ENCODE measurements around the gene ADCY5. TPM values are rescaled to one million over a fixed set of nuclear protein-coding genes. Genes with fewer than 3 reads are reported as not detected.

The ADCY5 gene
- total and polyA plus RNA-seq, 5 donors from 2014 or later: 0.08 to 0.15 TPM; not detected in 3

GRCh38 chr3:123312331-123313265, 136.3 kb downstream of the ADCY5 start:
- H3K27ac Mint-ChIP-seq: no peak overlapping the region
- H3K9me3 Mint-ChIP-seq: no peaks in the 10 kb centered on the region
- no peaks in the 10 kb centered on the region for H3K36me3 Mint-ChIP-seq
- Histone ChIP-seq H3K4me3 (ENCODE audit: low read depth, low read length) (no peak overlapping the region), H3K4me1 (ENCODE audit: control insufficient read depth, insufficient read depth, low read length, poor library complexity, severe bottlenecking) (no peaks in the 10 kb centered on the region), H3K9me3 (ENCODE audit: control insufficient read depth in 2 of 2, low read length in 2 of 2) (no peaks in the 10 kb centered on the region), H3K27ac (ENCODE audit: insufficient read depth, low read length, poor library complexity, severe bottlenecking) (no peak overlapping the region), H3K36me3 (ENCODE audit: control insufficient read depth, insufficient read depth, low read length) (no peaks in the 10 kb centered on the region), H3K27me3 (ENCODE audit: control insufficient read depth, insufficient read depth, low read length) (peaks cover 2% of the 10 kb centered on the region)
- no peak for ATAC-seq (ENCODE audit: low read depth in 2 of 2)
- no peak for DNase-seq
- H3K27me3 Mint-ChIP-seq: peaks cover 9% of the 10 kb centered on the region
- no peak overlapping the region for H3K4me3 Mint-ChIP-seq
- peaks cover 0 to 5% (median 0%) of the 10 kb centered on the region in 4 donors for H3K4me1 Mint-ChIP-seq

GRCh38 chr3:123311201-123311600, 137.7 kb downstream of the ADCY5 start:
- Mint-ChIP-seq H3K27ac (no peak overlapping the region), H3K9me3 (no peaks in the 10 kb centered on the region), H3K4me3 (no peak overlapping the region), H3K27me3 (no peaks in the 10 kb centered on the region), H3K4me1 (peaks cover 0 to 5% (median 0%) of the 10 kb centered on the region in 4 donors), H3K36me3 (no peaks in the 10 kb centered on the region)
- no peaks in the 10 kb centered on the region for H3K4me1 ChIP-seq (ENCODE audit: control insufficient read depth, insufficient read depth, low read length, poor library complexity, severe bottlenecking)
- no peaks in the 10 kb centered on the region for H3K9me3 ChIP-seq (ENCODE audit: control insufficient read depth in 2 of 2, low read length in 2 of 2)
- no peak for DNase-seq
- H3K4me3 ChIP-seq (ENCODE audit: low read depth, low read length): no peak overlapping the region
- ATAC-seq (ENCODE audit: low read depth in 2 of 2): no peak
- peaks cover 2% of the 10 kb centered on the region for H3K27me3 ChIP-seq (ENCODE audit: control insufficient read depth, insufficient read depth, low read length)
- H3K36me3 ChIP-seq (ENCODE audit: control insufficient read depth, insufficient read depth, low read length): no peaks in the 10 kb centered on the region
- no peak overlapping the region for H3K27ac ChIP-seq (ENCODE audit: insufficient read depth, low read length, poor library complexity, severe bottlenecking)

GRCh38 chr3:123310741-123311140, 138.1 kb downstream of the ADCY5 start:
- no peaks in the 10 kb centered on the region for H3K9me3 Mint-ChIP-seq
- no peak overlapping the region for H3K27ac Mint-ChIP-seq
- ATAC-seq (ENCODE audit: low read depth in 2 of 2) (no peak), DNase-seq (no peak)
- H3K4me3 Mint-ChIP-seq: no peak overlapping the region
- H3K36me3 Mint-ChIP-seq: no peaks in the 10 kb centered on the region
- Histone ChIP-seq H3K27me3 (ENCODE audit: control insufficient read depth, insufficient read depth, low read length) (peaks cover 2% of the 10 kb centered on the region), H3K36me3 (ENCODE audit: control insufficient read depth, insufficient read depth, low read length) (no peaks in the 10 kb centered on the region), H3K4me1 (ENCODE audit: control insufficient read depth, insufficient read depth, low read length, poor library complexity, severe bottlenecking) (no peaks in the 10 kb centered on the region), H3K9me3 (ENCODE audit: control insufficient read depth in 2 of 2, low read length in 2 of 2) (no peaks in the 10 kb centered on the region), H3K27ac (ENCODE audit: insufficient read depth, low read length, poor library complexity, severe bottlenecking) (no peak overlapping the region), H3K4me3 (ENCODE audit: low read depth, low read length) (no peak overlapping the region)
- H3K27me3 Mint-ChIP-seq: no peaks in the 10 kb centered on the region
- peaks cover 0 to 5% (median 0%) of the 10 kb centered on the region in 4 donors for H3K4me1 Mint-ChIP-seq

GRCh38 chr3:123310186-123310585, 138.7 kb downstream of the ADCY5 start:
- peaks cover 0 to 5% (median 0%) of the 10 kb centered on the region in 4 donors for H3K4me1 Mint-ChIP-seq
- no peak overlapping the region for H3K4me3 ChIP-seq (ENCODE audit: low read depth, low read length)
- ATAC-seq (ENCODE audit: low read depth in 2 of 2) (no peak), DNase-seq (no peak)
- H3K9me3 ChIP-seq (ENCODE audit: control insufficient read depth in 2 of 2, low read length in 2 of 2): no peaks in the 10 kb centered on the region
- H3K27me3 ChIP-seq (ENCODE audit: control insufficient read depth, insufficient read depth, low read length): peaks cover 2% of the 10 kb centered on the region
- H3K27ac ChIP-seq (ENCODE audit: insufficient read depth, low read length, poor library complexity, severe bottlenecking): no peak overlapping the region
- H3K4me1 ChIP-seq (ENCODE audit: control insufficient read depth, insufficient read depth, low read length, poor library complexity, severe bottlenecking): no peaks in the 10 kb centered on the region
- no peak overlapping the region for H3K27ac Mint-ChIP-seq
- H3K36me3 Mint-ChIP-seq: no peaks in the 10 kb centered on the region
- H3K9me3 Mint-ChIP-seq: no peaks in the 10 kb centered on the region
- no peak overlapping the region for H3K4me3 Mint-ChIP-seq
- H3K27me3 Mint-ChIP-seq: no peaks in the 10 kb centered on the region
- H3K36me3 ChIP-seq (ENCODE audit: control insufficient read depth, insufficient read depth, low read length): no peaks in the 10 kb centered on the region

GRCh38 chr3:123307064-123307463, 141.8 kb downstream of the ADCY5 start:
- Mint-ChIP-seq H3K4me1 (no peaks in the 10 kb centered on the region), H3K27me3 (no peaks in the 10 kb centered on the region), H3K36me3 (no peaks in the 10 kb centered on the region), H3K4me3 (no peak overlapping the region), H3K9me3 (peaks cover 0 to 2% (median 0%) of the 10 kb centered on the region in 7 donors), H3K27ac (no peak overlapping the region)
- Histone ChIP-seq H3K9me3 (ENCODE audit: control insufficient read depth in 2 of 2, low read length in 2 of 2) (no peaks in the 10 kb centered on the region), H3K27me3 (ENCODE audit: control insufficient read depth, insufficient read depth, low read length) (peaks cover 2% of the 10 kb centered on the region), H3K4me3 (ENCODE audit: low read depth, low read length) (no peak overlapping the region), H3K27ac (ENCODE audit: insufficient read depth, low read length, poor library complexity, severe bottlenecking) (no peak overlapping the region), H3K4me1 (ENCODE audit: control insufficient read depth, insufficient read depth, low read length, poor library complexity, severe bottlenecking) (no peaks in the 10 kb centered on the region), H3K36me3 (ENCODE audit: control insufficient read depth, insufficient read depth, low read length) (no peaks in the 10 kb centered on the region)
- ATAC-seq (ENCODE audit: low read depth in 2 of 2): no peak
- DNase-seq: no peak

GRCh38 chr3:123305192-123305591, 143.7 kb downstream of the ADCY5 start:
- peaks cover 0 to 2% (median 0%) of the 10 kb centered on the region in 7 donors for H3K9me3 Mint-ChIP-seq
- H3K4me1 ChIP-seq (ENCODE audit: control insufficient read depth, insufficient read depth, low read length, poor library complexity, severe bottlenecking): no peaks in the 10 kb centered on the region
- peaks cover 2% of the 10 kb centered on the region for H3K27me3 ChIP-seq (ENCODE audit: control insufficient read depth, insufficient read depth, low read length)
- no peak overlapping the region for H3K27ac Mint-ChIP-seq
- no peaks in the 10 kb centered on the region for H3K36me3 ChIP-seq (ENCODE audit: control insufficient read depth, insufficient read depth, low read length)
- H3K4me1 Mint-ChIP-seq: no peaks in the 10 kb centered on the region
- H3K9me3 ChIP-seq (ENCODE audit: control insufficient read depth in 2 of 2, low read length in 2 of 2): no peaks in the 10 kb centered on the region
- ATAC-seq (ENCODE audit: low read depth in 2 of 2) (no peak), DNase-seq (no peak)
- H3K27ac ChIP-seq (ENCODE audit: insufficient read depth, low read length, poor library complexity, severe bottlenecking): no peak overlapping the region
- H3K4me3 ChIP-seq (ENCODE audit: low read depth, low read length): no peak overlapping the region
- no peaks in the 10 kb centered on the region for H3K36me3 Mint-ChIP-seq
- H3K4me3 Mint-ChIP-seq: no peak overlapping the region
- no peaks in the 10 kb centered on the region for H3K27me3 Mint-ChIP-seq

GRCh38 chr3:123303976-123304560, 144.8 kb downstream of the ADCY5 start:
- no peaks in the 10 kb centered on the region for H3K4me1 Mint-ChIP-seq

More at GRCh38 chr3:123303976-123304560, 144.8 kb downstream of the ADCY5 start:
- Mint-ChIP-seq H3K27me3 (no peaks in the 10 kb centered on the region), H3K9me3 (peaks cover 0 to 2% (median 0%) of the 10 kb centered on the region in 7 donors), H3K27ac (peak overlapping the region in 1 of 3 donors; percentile 85), H3K4me3 (no peak overlapping the region), H3K36me3 (no peaks in the 10 kb centered on the region)
- Histone ChIP-seq H3K9me3 (ENCODE audit: control insufficient read depth in 2 of 2, low read length in 2 of 2) (no peaks in the 10 kb centered on the region), H3K27ac (ENCODE audit: insufficient read depth, low read length, poor library complexity, severe bottlenecking) (no peak overlapping the region), H3K36me3 (ENCODE audit: control insufficient read depth, insufficient read depth, low read length) (no peaks in the 10 kb centered on the region), H3K27me3 (ENCODE audit: control insufficient read depth, insufficient read depth, low read length) (no peaks in the 10 kb centered on the region), H3K4me3 (ENCODE audit: low read depth, low read length) (no peak overlapping the region), H3K4me1 (ENCODE audit: control insufficient read depth, insufficient read depth, low read length, poor library complexity, severe bottlenecking) (no peaks in the 10 kb centered on the region)
- no peak for DNase-seq
- no peak for ATAC-seq (ENCODE audit: low read depth in 2 of 2)
